Esophagus muscularis mucosa (tissue), 4 donors: ENCODE data around the gene SPRR5. TPM values are rescaled to one million over a fixed set of nuclear protein-coding genes. Genes with fewer than 3 reads are reported as not detected.

Experiments
- DNase-seq: peaks from one replicate; pipeline ENCODE4 v3.0.0-alpha.2; 2017; ENCODE audit errors: extremely low spot score
- H3K27ac ChIP-seq, 4 donors: fragments of 200-600 bp; sonication (generic); replicated peaks in 1 of 4; 1 replicate in 3 of 4; 2 replicates in 1 of 4; pipeline ENCODE4 v1.5.1; 2016 to 2019; ENCODE audit warnings: mild to moderate bottlenecking in 1 of 4
- H3K27me3 ChIP-seq, 4 donors: fragments of 200-600 bp; sonication (generic); one replicate each; pipeline versions ENCODE4 v1.5.1 to v1.6.0; 2016 to 2019
- H3K36me3 ChIP-seq, 4 donors: fragments of 200-600 bp; sonication (generic); one replicate each; pipeline ENCODE4 v1.5.1; 2016 to 2019
- H3K4me1 ChIP-seq, 4 donors: fragments of 200-600 bp; sonication (generic); one replicate each; pipeline ENCODE4 v1.5.1; 2016 to 2019
- H3K4me3 ChIP-seq, 4 donors: fragments of 200-600 bp; sonication (generic); 1 replicate in 2 of 4; 2 replicates in 2 of 4; pipeline ENCODE4 v1.5.1; 2016 to 2019; ENCODE audit warnings: mild to moderate bottlenecking in 4 of 4, moderate library complexity in 1 of 4
- H3K9me3 ChIP-seq, 4 donors: fragments of 200-600 bp; sonication (generic); 1 replicate in 3 of 4; 2 replicates in 1 of 4; pipeline ENCODE4 v1.5.1; 2016 to 2019
- EP300 ChIP-seq: sonication (generic); formaldehyde crosslinking; IDR thresholded peaks from one replicate; pipeline ENCODE4 v1.6.1; 2017; ENCODE audit warnings: antibody characterized with exemption
- POLR2A ChIP-seq: fragments of 450-650 bp; IDR thresholded peaks from one replicate; pipeline ENCODE4 v1.6.1; 2017; ENCODE audit warnings: antibody characterized with exemption, moderate library complexity, mild to moderate bottlenecking, low read depth
- POLR2AphosphoS5 ChIP-seq, 2 donors: sonication (generic); formaldehyde crosslinking; IDR thresholded peaks; one replicate each; pipeline ENCODE4 v1.6.1; 2017; ENCODE audit warnings: antibody characterized with exemption in 2 of 2
- WGBS: methylation state at CpG from one replicate; pipeline ENCODE4 v1.1.5; 2018; 5-methylcytosine and 5-hydroxymethylcytosine counted together
- intact Hi-C: fragments of 100-400 bp; cut with DNase I; formaldehyde crosslinking; loops from one replicate; pipeline ENCODE4 v1.15.1; 2023
- total RNA-seq, 4 donors: library from RNA; depleted of rRNA; stranded (reverse); fragments of >200 nt; gene quantifications; one replicate each; pipeline versions ENCODE4 v1.1.0 to v1.2.1, GENCODE V29; 2016
- TF ChIP-seq, protein P1 (sequence below), 3 experiments: fragments of 200-600 bp in 2 of 3; fragments of 450-650 bp in 1 of 3; sonication (generic) in 2 of 3; IDR thresholded peaks; one replicate each; pipeline ENCODE4 v1.5.1; 2017 to 2019; ENCODE audit warnings: antibody characterized with exemption in 3 of 3, mild to moderate bottlenecking in 2 of 3, moderate library complexity in 1 of 3

Gene SPRR5
- total RNA-seq, 4 donors from 2014 or later, result not detected

DNA sequence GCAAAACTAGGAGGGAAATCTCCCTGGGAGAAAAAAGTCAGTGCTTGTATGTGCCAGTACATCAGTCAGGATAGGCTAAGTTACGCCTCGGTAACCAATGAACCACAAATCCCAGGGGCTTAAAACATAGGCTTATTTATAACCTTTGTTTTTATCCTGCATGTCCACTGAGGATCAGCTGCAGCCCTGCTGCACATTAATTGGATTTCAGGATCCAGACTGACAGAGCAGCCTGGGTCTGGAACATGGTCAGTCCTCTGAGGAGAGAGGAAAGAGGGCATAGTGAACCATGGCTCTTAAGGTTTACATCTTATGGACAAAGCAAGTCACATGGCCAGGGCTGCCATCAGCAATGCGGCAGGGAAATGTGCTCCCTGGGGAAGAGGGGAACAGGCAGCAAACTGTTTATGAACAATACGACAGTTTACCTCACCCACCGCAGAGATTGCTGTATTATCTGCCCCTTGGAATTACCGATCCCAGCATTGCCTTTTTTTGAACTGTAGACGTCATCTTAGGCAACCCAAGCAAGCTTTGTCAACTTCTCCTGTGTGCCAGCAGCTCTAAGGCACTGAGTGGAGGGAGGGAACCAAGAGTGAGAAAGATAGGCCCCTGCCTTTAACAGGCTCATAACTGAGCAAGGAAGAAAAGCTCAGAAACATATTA, 14.4 kb downstream of the SPRR5 start:
- intact Hi-C loops, result no loop called here
- no peaks in the 10 kb centered on the region for H3K9me3 ChIP-seq
- DNase-seq, result no peak
- WGBS, result 73% methylated on average over 7 of the region's 7 CpGs
- no peaks in the 10 kb centered on the region for H3K27me3 ChIP-seq
- no peaks in the 10 kb centered on the region for H3K36me3 ChIP-seq
- no peak overlapping the region for H3K4me3 ChIP-seq
- TF ChIP-seq, protein P1, sequence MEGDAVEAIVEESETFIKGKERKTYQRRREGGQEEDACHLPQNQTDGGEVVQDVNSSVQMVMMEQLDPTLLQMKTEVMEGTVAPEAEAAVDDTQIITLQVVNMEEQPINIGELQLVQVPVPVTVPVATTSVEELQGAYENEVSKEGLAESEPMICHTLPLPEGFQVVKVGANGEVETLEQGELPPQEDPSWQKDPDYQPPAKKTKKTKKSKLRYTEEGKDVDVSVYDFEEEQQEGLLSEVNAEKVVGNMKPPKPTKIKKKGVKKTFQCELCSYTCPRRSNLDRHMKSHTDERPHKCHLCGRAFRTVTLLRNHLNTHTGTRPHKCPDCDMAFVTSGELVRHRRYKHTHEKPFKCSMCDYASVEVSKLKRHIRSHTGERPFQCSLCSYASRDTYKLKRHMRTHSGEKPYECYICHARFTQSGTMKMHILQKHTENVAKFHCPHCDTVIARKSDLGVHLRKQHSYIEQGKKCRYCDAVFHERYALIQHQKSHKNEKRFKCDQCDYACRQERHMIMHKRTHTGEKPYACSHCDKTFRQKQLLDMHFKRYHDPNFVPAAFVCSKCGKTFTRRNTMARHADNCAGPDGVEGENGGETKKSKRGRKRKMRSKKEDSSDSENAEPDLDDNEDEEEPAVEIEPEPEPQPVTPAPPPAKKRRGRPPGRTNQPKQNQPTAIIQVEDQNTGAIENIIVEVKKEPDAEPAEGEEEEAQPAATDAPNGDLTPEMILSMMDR (IDR thresholded peaks at IDR 0.05), result no peak
- TF ChIP-seq POLR2AphosphoS5 (IDR thresholded peaks at IDR 0.05) (no peak), POLR2A (no peak), EP300 (no peak)
- H3K4me1 ChIP-seq, result no peaks in the 10 kb centered on the region
- no peak overlapping the region for H3K27ac ChIP-seq

DNA sequence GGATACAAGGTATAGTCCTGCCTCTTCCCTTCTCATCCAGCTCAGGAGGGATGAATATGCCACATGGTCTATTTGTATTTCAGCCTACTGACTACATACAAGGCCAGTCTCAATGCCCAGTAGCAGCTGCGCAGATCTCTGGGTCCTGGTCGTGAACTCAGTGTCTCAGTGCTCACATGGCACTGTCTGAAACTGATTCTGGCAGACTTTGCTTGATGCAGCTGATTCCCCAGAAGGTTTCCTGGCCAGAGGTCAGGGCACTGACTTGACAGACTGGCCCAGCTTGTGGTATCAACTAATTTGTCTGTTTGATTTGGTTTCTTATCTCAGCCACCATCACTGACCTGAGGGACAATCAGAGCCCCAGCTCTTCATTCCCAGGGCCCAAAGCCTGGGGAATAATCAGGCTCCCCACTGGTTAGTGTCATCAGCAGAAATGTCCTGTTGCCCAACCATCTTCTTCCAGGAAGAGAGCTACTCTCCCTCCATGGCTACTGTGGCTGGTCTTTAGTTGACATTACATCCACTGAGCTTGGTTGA, 15.9 kb downstream of the SPRR5 start:
- intact Hi-C loops, result no loop called here
- Histone ChIP-seq H3K4me1 (no peaks in the 10 kb centered on the region), H3K27ac (no peak overlapping the region), H3K4me3 (no peak overlapping the region), H3K9me3 (no peaks in the 10 kb centered on the region), H3K27me3 (no peaks in the 10 kb centered on the region), H3K36me3 (no peaks in the 10 kb centered on the region)
- DNase-seq, result no peak
- 79% methylated on average over 2 of the region's 2 CpGs for WGBS
- no peak for TF ChIP-seq POLR2AphosphoS5 (IDR thresholded peaks at IDR 0.05)
- TF ChIP-seq POLR2A, result no peak
- TF ChIP-seq EP300, result no peak
- TF ChIP-seq, protein P1 (IDR thresholded peaks at IDR 0.05), result no peak

DNA sequence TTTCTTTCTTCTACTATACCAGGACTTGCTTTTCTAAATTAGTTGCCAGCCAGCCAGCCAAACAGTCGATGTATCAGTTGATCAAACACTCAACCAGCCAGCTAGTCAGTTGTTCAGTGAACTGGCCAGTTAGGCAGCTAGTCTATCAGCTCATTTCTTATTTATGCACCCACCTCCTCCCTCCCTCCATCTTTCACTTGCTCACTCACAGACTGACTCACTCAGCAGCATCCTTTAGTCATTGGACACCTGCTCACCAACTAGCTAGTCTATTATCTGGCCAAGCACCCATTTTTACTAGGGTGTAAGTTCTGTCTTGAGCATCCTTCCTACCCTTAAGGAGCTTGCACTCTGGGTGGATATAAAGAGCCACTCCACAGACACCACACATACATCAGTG, 17.5 kb downstream of the SPRR5 start:
- 69% methylated on average over 1 of the region's 1 CpG for WGBS
- intact Hi-C loops, result no loop called here
- Histone ChIP-seq H3K27ac (no peak overlapping the region), H3K4me1 (no peaks in the 10 kb centered on the region), H3K9me3 (no peaks in the 10 kb centered on the region), H3K36me3 (no peaks in the 10 kb centered on the region), H3K27me3 (no peaks in the 10 kb centered on the region), H3K4me3 (no peak overlapping the region)
- TF ChIP-seq EP300, result no peak
- TF ChIP-seq, protein P1 (IDR thresholded peaks at IDR 0.05), result no peak
- no peak for TF ChIP-seq POLR2AphosphoS5 (IDR thresholded peaks at IDR 0.05)
- TF ChIP-seq POLR2A, result no peak
- no peak for DNase-seq

DNA sequence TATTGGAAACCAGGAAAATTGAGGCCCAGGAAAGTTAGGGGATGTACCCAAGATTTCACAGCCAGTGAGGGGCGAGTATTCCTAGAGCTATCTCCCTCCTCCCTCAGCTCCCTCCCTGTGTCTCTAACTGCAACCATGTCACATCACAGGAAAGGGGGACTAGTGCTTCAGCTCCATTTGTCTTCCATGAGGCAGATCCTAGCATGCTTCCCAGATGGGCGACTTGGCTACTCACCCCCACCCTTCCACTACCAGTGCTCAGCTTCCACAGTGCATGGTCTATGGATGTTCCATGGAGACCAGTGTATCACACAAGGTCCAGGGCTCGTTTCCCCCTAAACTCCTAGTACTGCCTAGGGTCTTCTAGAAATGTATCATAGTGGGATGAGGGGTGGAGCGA, 18.8 kb downstream of the SPRR5 start:
- WGBS, result 79% methylated on average over 4 of the region's 4 CpGs
- Histone ChIP-seq H3K4me3 (no peak overlapping the region), H3K27me3 (no peaks in the 10 kb centered on the region), H3K27ac (no peak overlapping the region), H3K4me1 (no peaks in the 10 kb centered on the region), H3K36me3 (no peaks in the 10 kb centered on the region), H3K9me3 (no peaks in the 10 kb centered on the region)
- TF ChIP-seq POLR2AphosphoS5 (IDR thresholded peaks at IDR 0.05) (no peak), EP300 (no peak), POLR2A (no peak)
- TF ChIP-seq, protein P1 (IDR thresholded peaks at IDR 0.05), result no peak
- no peak for DNase-seq
- intact Hi-C loops, result no loop called here

DNA sequence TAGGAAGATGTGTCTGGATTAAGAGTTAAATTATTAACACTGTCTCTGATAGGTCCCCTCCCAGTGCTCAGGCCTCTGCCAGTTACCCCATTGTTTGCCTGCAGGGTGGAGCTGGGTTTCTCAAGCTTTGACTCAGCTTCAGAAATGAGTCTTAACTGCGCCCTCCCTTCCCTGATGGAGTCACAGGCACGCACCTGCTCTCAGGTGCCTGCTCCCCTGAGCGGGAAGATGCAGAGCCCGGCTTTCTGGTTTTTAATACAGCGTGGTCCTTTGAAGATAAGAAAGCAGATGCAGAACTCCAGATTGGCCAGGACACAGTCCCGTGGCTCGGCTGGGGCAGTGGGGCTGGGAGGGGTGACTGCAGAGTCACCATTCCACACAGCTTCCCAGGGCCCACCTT, 20.2 kb downstream of the SPRR5 start:
- no peak for TF ChIP-seq POLR2A
- TF ChIP-seq POLR2AphosphoS5 (IDR thresholded peaks at IDR 0.05), result no peak
- TF ChIP-seq EP300, result no peak
- TF ChIP-seq, protein P1 (IDR thresholded peaks at IDR 0.05), result no peak
- no peak overlapping the region for H3K27ac ChIP-seq

More for the DNA sequence above, 20.2 kb downstream of the SPRR5 start:
- intact Hi-C loops, result no loop called here
- DNase-seq, result no peak
- no peaks in the 10 kb centered on the region for H3K4me1 ChIP-seq
- no peak overlapping the region for H3K4me3 ChIP-seq
- WGBS, result 88% methylated on average over 7 of the region's 7 CpGs
- no peaks in the 10 kb centered on the region for H3K27me3 ChIP-seq
- H3K9me3 ChIP-seq, result no peaks in the 10 kb centered on the region
- no peaks in the 10 kb centered on the region for H3K36me3 ChIP-seq
